HepG2 (cell line): Measurements from ENCODE around the gene MFAP4. TPM values are rescaled to one million over a fixed set of nuclear protein-coding genes. Genes with fewer than 3 reads are reported as not detected.

Experiments
- ARNTL ChIP-seq: sonication (generic); formaldehyde crosslinking; IDR thresholded peaks from 2 replicates; pipeline ENCODE4 v1.4.0; 2020; ENCODE audit warnings: mild to moderate bottlenecking, missing genetic modification reagents
- BORCS8-MEF2B ChIP-seq: sonication (generic); formaldehyde crosslinking; IDR thresholded peaks from 2 replicates; pipeline ENCODE4 v1.8.0; 2022; ENCODE audit warnings: mild to moderate bottlenecking, missing genetic modification reagents
- DBP ChIP-seq: sonication (generic); formaldehyde crosslinking; IDR thresholded peaks from 2 replicates; pipeline ENCODE4 v1.4.0; 2020; ENCODE audit warnings: missing genetic modification reagents; ENCODE audit errors: not compliant biosample characterization
- FOXJ3 ChIP-seq: sonication (generic); formaldehyde crosslinking; IDR thresholded peaks from 2 replicates; pipeline ENCODE4 v1.4.0; 2020; ENCODE audit warnings: missing genetic modification reagents, mild to moderate bottlenecking, borderline replicate concordance
- GATAD1 ChIP-seq: IDR thresholded peaks from 2 replicates; pipeline ENCODE4 v1.6.1; 2016; ENCODE audit warnings: missing genetic modification reagents, missing compliant biosample characterization
- JDP2 ChIP-seq: sonication (generic); formaldehyde crosslinking; IDR thresholded peaks from 2 replicates; pipeline ENCODE4 v1.8.1; 2022; ENCODE audit warnings: missing genetic modification reagents, borderline replicate concordance
- KDM1A ChIP-seq: IDR thresholded peaks from 2 replicates; pipeline ENCODE4 v1.6.1; 2016; ENCODE audit warnings: missing compliant biosample characterization
- LCORL ChIP-seq, 2 experiments: fragments of 450-650 bp in 1 of 2; sonication (generic) in 1 of 2; formaldehyde crosslinking in 1 of 2; IDR thresholded peaks; 2 replicates each; pipeline versions ENCODE4 v1.5.0 to v1.6.1; 2017 to 2020; ENCODE audit warnings: antibody characterized with exemption in 1 of 2, missing genetic modification reagents in 1 of 2
- MXD4 ChIP-seq: IDR thresholded peaks from 2 replicates; pipeline ENCODE4 v1.6.1; 2016; ENCODE audit warnings: mild to moderate bottlenecking, missing biosample characterization, missing genetic modification reagents
- NCOA5 ChIP-seq: sonication (generic); formaldehyde crosslinking; IDR thresholded peaks from 2 replicates; pipeline ENCODE4 v1.4.0; 2020; ENCODE audit warnings: missing genetic modification reagents
- NFRKB ChIP-seq: fragments of 450-650 bp; IDR thresholded peaks from 2 replicates; pipeline ENCODE4 v1.6.1; 2017
- NR2F6 ChIP-seq, 2 experiments: IDR thresholded peaks; 2 replicates each; pipeline ENCODE4 v1.6.1; 2016; ENCODE audit warnings: antibody characterized with exemption in 1 of 2, mild to moderate bottlenecking in 1 of 2
- NRL ChIP-seq: sonication (generic); formaldehyde crosslinking; IDR thresholded peaks from 2 replicates; pipeline ENCODE4 v1.5.0; 2020; ENCODE audit warnings: missing genetic modification reagents, mild to moderate bottlenecking, moderate library complexity, borderline replicate concordance
- TIGD3 ChIP-seq: sonication (generic); formaldehyde crosslinking; IDR thresholded peaks from 2 replicates; pipeline ENCODE4 v1.5.1; 2020; ENCODE audit warnings: mild to moderate bottlenecking, missing genetic modification reagents, borderline replicate concordance
- ZNF180 ChIP-seq: sonication (generic); formaldehyde crosslinking; IDR thresholded peaks from 2 replicates; pipeline ENCODE4 v1.4.0; 2020; ENCODE audit warnings: low read depth, missing genetic modification reagents, borderline replicate concordance
- ZNF232 ChIP-seq: sonication (generic); formaldehyde crosslinking; IDR thresholded peaks from 2 replicates; pipeline ENCODE4 v1.4.0; 2020; ENCODE audit warnings: missing genetic modification reagents, borderline replicate concordance
- ZNF276 ChIP-seq: sonication (generic); formaldehyde crosslinking; IDR thresholded peaks from 2 replicates; pipeline ENCODE4 v1.4.0; 2020; ENCODE audit warnings: mild to moderate bottlenecking, low read depth, missing genetic modification reagents
- ZNF512B ChIP-seq: sonication (generic); formaldehyde crosslinking; IDR thresholded peaks from 2 replicates; pipeline ENCODE4 v1.5.1; 2020; ENCODE audit warnings: missing genetic modification reagents, mild to moderate bottlenecking, borderline replicate concordance
- ZNF704 ChIP-seq: sonication (generic); formaldehyde crosslinking; IDR thresholded peaks from 2 replicates; pipeline ENCODE4 v1.8.1; 2023; ENCODE audit warnings: mild to moderate bottlenecking, inconsistent platforms, moderate library complexity, missing genetic modification reagents, borderline replicate concordance
- ZNF766 ChIP-seq: sonication (generic); formaldehyde crosslinking; IDR thresholded peaks from 2 replicates; pipeline ENCODE4 v1.5.0; 2020; ENCODE audit warnings: missing genetic modification reagents, borderline replicate concordance
- polyA plus RNA-seq, 8 experiments: library from polyadenylated mRNA; depleted of rRNA in 3 of 8; stranded (reverse) in 7 of 8; unstranded in 1 of 8; fragments of >200 nt; fragmentation: Illumina TruSeq in 4 of 8; extraction: Trizol in 4 of 8; gene quantifications; 2 replicates each; pipeline versions ENCODE4 v1.2.1 to v1.2.3, GENCODE V29; 2011 to 2016; ENCODE audit warnings: low read depth in 4 of 8, missing spikeins in 1 of 8, mixed read lengths in 1 of 8; ENCODE audit not compliant: insufficient read depth in 1 of 8
- total RNA-seq, 5 experiments: library from RNA; depleted of rRNA; stranded (reverse); fragments of >200 nt; fragmentation: Illumina TruSeq; extraction: Trizol; gene quantifications; 2 replicates each; pipeline ENCODE4 v1.2.3, GENCODE V29; 2016; ENCODE audit warnings: low read depth in 1 of 5

MFAP4 gene
- total and polyA plus RNA-seq, 2 of the 13 experiments (the other 11 are each of a cell fraction or from before 2014, with no cell fraction given) = 0.08 TPM; not detected in 1

- peak; percentile 70; the same call in 1 of the 2 replicates for TF ChIP-seq FOXJ3 (CRISPR knock-in tag)
- peak; percentile 57; the same call in 1 of the 2 replicates for TF ChIP-seq MXD4 (CRISPR knock-in tag)
- no peak for TF ChIP-seq JDP2 (CRISPR knock-in tag)
- TF ChIP-seq ZNF276 (CRISPR knock-in tag) = peak; percentile 48; the same call in 1 of the 2 replicates
- no peak for TF ChIP-seq LCORL (IDR thresholded peaks at IDR 0.05)
- no peak; the same call in none of the 2 replicates for TF ChIP-seq LCORL (CRISPR knock-in tag; IDR thresholded peaks at IDR 0.05)
- peak; percentile 13; the same call in 1 of the 2 replicates for TF ChIP-seq NRL (CRISPR knock-in tag)
- TF ChIP-seq KDM1A (CRISPR knock-in tag) = 0 out of 2 replicates have a peak, but pooled peaks have one; percentile 47
- TF ChIP-seq BORCS8-MEF2B (CRISPR knock-in tag) = no peak
- TF ChIP-seq GATAD1 = peak; percentile 89
- no peak for TF ChIP-seq NCOA5 (CRISPR knock-in tag)
- TF ChIP-seq ZNF180 (CRISPR knock-in tag) = no peak
- TF ChIP-seq ZNF704 = peak; percentile 72; the same call in 1 of the 2 replicates
- no peak for TF ChIP-seq NR2F6 (IDR thresholded peaks at IDR 0.05)
- TF ChIP-seq NR2F6 (CRISPR knock-in tag; IDR thresholded peaks at IDR 0.05) = no peak; the same call in 1 of the 2 replicates
- TF ChIP-seq ZNF512B (CRISPR knock-in tag) = no peak
- peak; percentile 54; the same call in 1 of the 2 replicates for TF ChIP-seq ARNTL (CRISPR knock-in tag)
- TF ChIP-seq ZNF766 (CRISPR knock-in tag) = peak; percentile 87
- TF ChIP-seq NFRKB = no peak
- TF ChIP-seq ZNF232 (CRISPR knock-in tag) = no peak; the same call in 1 of the 2 replicates
- peak; percentile 57 for TF ChIP-seq DBP (CRISPR knock-in tag)
- no peak for TF ChIP-seq TIGD3 (CRISPR knock-in tag)
Observed at GRCh38 chr17:19377602-19378415, 9.2 kb downstream of the MFAP4 start (continued).
